ENCODE data around the gene SREBF1.

The SREBF1 gene

DNA sequence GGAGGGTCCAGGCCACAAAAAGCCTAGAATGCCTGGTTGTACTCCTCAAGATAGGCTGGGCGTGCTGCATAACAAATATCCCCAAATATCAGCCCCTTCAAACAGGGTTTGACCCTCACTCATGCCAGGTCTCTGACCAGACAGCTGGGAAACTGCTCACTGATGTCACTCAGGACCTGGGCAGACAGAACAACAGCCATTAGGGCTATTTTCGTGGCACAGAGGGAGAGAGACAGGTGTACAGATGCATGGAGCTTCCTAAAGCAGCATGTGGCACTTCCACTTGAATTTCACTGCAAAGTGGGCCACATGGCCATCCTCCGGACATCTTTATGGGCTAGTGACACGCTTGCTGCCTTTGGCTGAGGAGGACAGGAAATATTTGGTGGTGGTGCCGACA lies 73.1 kb downstream of the SREBF1 start:
- no peaks in the 10 kb centered on the region for H3K27me3 Mint-ChIP-seq (ENCODE audit: low read depth)
- DNase-seq (ENCODE audit: low spot score) = no peak
- H3K36me3 Mint-ChIP-seq (ENCODE audit: low read depth) = no peaks in the 10 kb centered on the region
- no peak overlapping the region for H3K4me3 Mint-ChIP-seq
- no peaks in the 10 kb centered on the region for H3K9me3 Mint-ChIP-seq
- peaks cover 15% of the 10 kb centered on the region for H3K4me1 Mint-ChIP-seq (ENCODE audit: low read depth)
- H3K27ac Mint-ChIP-seq = no peak overlapping the region

- no peak overlapping the region for H3K27ac Mint-ChIP-seq
- no peaks in the 10 kb centered on the region for H3K27me3 Mint-ChIP-seq (ENCODE audit: low read depth)
- no peak for DNase-seq (ENCODE audit: low spot score)
- H3K4me1 Mint-ChIP-seq (ENCODE audit: low read depth) = peaks cover 15% of the 10 kb centered on the region
- no peaks in the 10 kb centered on the region for H3K9me3 Mint-ChIP-seq
- no peak overlapping the region for H3K4me3 Mint-ChIP-seq
- H3K36me3 Mint-ChIP-seq (ENCODE audit: low read depth) = no peaks in the 10 kb centered on the region
Measured at GRCh38 chr17:17763136-17763535, 73.7 kb downstream of the SREBF1 start.

- H3K4me3 Mint-ChIP-seq = no peak overlapping the region
- no peak overlapping the region for H3K27ac Mint-ChIP-seq
- peaks cover 17% of the 10 kb centered on the region for H3K4me1 Mint-ChIP-seq (ENCODE audit: low read depth)
- no peaks in the 10 kb centered on the region for H3K27me3 Mint-ChIP-seq (ENCODE audit: low read depth)
- no peaks in the 10 kb centered on the region for H3K36me3 Mint-ChIP-seq (ENCODE audit: low read depth)
- no peak for DNase-seq (ENCODE audit: low spot score)
- no peaks in the 10 kb centered on the region for H3K9me3 Mint-ChIP-seq
Measured at GRCh38 chr17:17762744-17763105, 74.1 kb downstream of the SREBF1 start.
